Transverse colon (tissue), 4 donors: ENCODE results near the gene RABGAP1L. TPM values are rescaled to one million over a fixed set of nuclear protein-coding genes. Genes with fewer than 3 reads are reported as not detected.
A peak's percentile ranks its signal among the peaks of the same experiment; 100 is the strongest.

Source experiments
- DNase-seq: peaks from one replicate; pipeline ENCODE4 v3.0.0-alpha.2; 2019
- H3K27ac ChIP-seq, 4 donors: fragments of 200-600 bp; sonication (generic); 2 replicates each; pipeline ENCODE4 v1.5.1; 2016 to 2018; ENCODE audit warnings: inconsistent platforms in 4 of 4
- H3K27me3 ChIP-seq: fragments of 200-600 bp; sonication (generic); 2 replicates; pipeline ENCODE4 v1.5.1; 2017; ENCODE audit warnings: inconsistent platforms
- H3K36me3 ChIP-seq, 4 donors: fragments of 200-600 bp; sonication (generic); 2 replicates each; pipeline ENCODE4 v1.5.1; 2017 to 2019; ENCODE audit warnings: inconsistent platforms in 4 of 4
- H3K4me1 ChIP-seq, 4 donors: fragments of 200-600 bp; sonication (generic); 2 replicates each; pipeline ENCODE4 v1.5.1; 2017 to 2020; ENCODE audit warnings: inconsistent platforms in 4 of 4
- H3K4me3 ChIP-seq, 4 donors: fragments of 200-600 bp; sonication (generic); 1 replicate in 1 of 4; 2 replicates in 3 of 4; pipeline versions ENCODE4 v1.5.1 to v1.6.1; 2017 to 2019; ENCODE audit warnings: inconsistent platforms in 4 of 4
- H3K9me3 ChIP-seq, 2 donors: fragments of 200-600 bp; sonication (generic); 2 replicates each; pipeline ENCODE4 v1.5.1; 2017 to 2019; ENCODE audit warnings: inconsistent platforms in 2 of 2
- EP300 ChIP-seq: sonication (generic); formaldehyde crosslinking; IDR thresholded peaks from one replicate; pipeline ENCODE4 v1.6.1; 2017; ENCODE audit warnings: antibody characterized with exemption, low read depth
- POLR2A ChIP-seq: fragments of 450-650 bp; IDR thresholded peaks from one replicate; pipeline ENCODE4 v1.6.1; 2016; ENCODE audit warnings: antibody characterized with exemption, mild to moderate bottlenecking, moderate library complexity
- POLR2AphosphoS5 ChIP-seq, 3 donors: sonication (generic); formaldehyde crosslinking; IDR thresholded peaks; one replicate each; pipeline ENCODE4 v1.6.1; 2016; ENCODE audit warnings: antibody characterized with exemption in 3 of 3
- WGBS, 2 donors: methylation state at CpG; one replicate each; pipeline ENCODE4 v1.1.5; 2018; ENCODE audit warnings: low coverage in 1 of 2; 5-methylcytosine and 5-hydroxymethylcytosine counted together
- in situ Hi-C, 4 donors: fragments of 200-750 bp; cut with MboI; loops; one replicate each; pipeline versions ENCODE4 v1.15.0 to v1.15.1; 2017; ENCODE audit warnings: low sequenced_read_pairs in 3 of 4, low pct_ligation_motif_present in 1 of 4, low pct_unique_long_range_greater_than_20kb in 1 of 4
- intact Hi-C: fragments of 100-400 bp; cut with DNase I; formaldehyde crosslinking; loops from one replicate; pipeline ENCODE4 v1.15.1; 2023; ENCODE audit warnings: low total_unique reads
- total RNA-seq, 4 donors: library from RNA; depleted of rRNA; stranded (reverse); fragments of >200 nt; gene quantifications; one replicate each; pipeline ENCODE4 v1.1.0, GENCODE V29; 2016
- TF ChIP-seq, protein P1 (sequence below), 5 experiments: fragments of 200-600 bp in 3 of 5; fragments of 450-650 bp in 2 of 5; sonication (generic) in 3 of 5; IDR thresholded peaks; 1 replicate in 2 of 5; 2 replicates in 3 of 5; pipeline ENCODE4 v1.5.1; 2016 to 2017; ENCODE audit warnings: antibody characterized with exemption in 5 of 5, inconsistent platforms in 3 of 5, mild to moderate bottlenecking in 2 of 5, moderate library complexity in 1 of 5

Gene RABGAP1L
- total RNA-seq, 4 donors from 2014 or later = 68.9 to 127 (median 99.9) TPM

GRCh38 chr1:174157157-174157806, 2.0 kb upstream of the RABGAP1L start:
- H3K27ac ChIP-seq = no peak overlapping the region
- no peaks in the 10 kb centered on the region for H3K27me3 ChIP-seq
- 68 to 76% methylated on average over 2 to 3 of the region's 3 CpGs for WGBS, 2 donors
- intact Hi-C loops (no loop called here), in situ Hi-C loops (no loop called here)
- peaks cover 13 to 22% (median 13%) of the 10 kb centered on the region in 4 donors for H3K4me1 ChIP-seq
- TF ChIP-seq POLR2AphosphoS5 (IDR thresholded peaks at IDR 0.05) (no peak), POLR2A (no peak), EP300 (no peak)
- TF ChIP-seq, protein P1, sequence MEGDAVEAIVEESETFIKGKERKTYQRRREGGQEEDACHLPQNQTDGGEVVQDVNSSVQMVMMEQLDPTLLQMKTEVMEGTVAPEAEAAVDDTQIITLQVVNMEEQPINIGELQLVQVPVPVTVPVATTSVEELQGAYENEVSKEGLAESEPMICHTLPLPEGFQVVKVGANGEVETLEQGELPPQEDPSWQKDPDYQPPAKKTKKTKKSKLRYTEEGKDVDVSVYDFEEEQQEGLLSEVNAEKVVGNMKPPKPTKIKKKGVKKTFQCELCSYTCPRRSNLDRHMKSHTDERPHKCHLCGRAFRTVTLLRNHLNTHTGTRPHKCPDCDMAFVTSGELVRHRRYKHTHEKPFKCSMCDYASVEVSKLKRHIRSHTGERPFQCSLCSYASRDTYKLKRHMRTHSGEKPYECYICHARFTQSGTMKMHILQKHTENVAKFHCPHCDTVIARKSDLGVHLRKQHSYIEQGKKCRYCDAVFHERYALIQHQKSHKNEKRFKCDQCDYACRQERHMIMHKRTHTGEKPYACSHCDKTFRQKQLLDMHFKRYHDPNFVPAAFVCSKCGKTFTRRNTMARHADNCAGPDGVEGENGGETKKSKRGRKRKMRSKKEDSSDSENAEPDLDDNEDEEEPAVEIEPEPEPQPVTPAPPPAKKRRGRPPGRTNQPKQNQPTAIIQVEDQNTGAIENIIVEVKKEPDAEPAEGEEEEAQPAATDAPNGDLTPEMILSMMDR (IDR thresholded peaks at IDR 0.05) = no peak
- no peak for DNase-seq
- no peak overlapping the region for H3K4me3 ChIP-seq
- no peaks in the 10 kb centered on the region for H3K36me3 ChIP-seq
- H3K9me3 ChIP-seq = no peaks in the 10 kb centered on the region

GRCh38 chr1:174158767-174159251, 511 bp upstream of the RABGAP1L start:
- Histone ChIP-seq H3K27ac (peak overlapping the region; percentile 91 to 96 (median 93)), H3K36me3 (no peaks in the 10 kb centered on the region), H3K9me3 (no peaks in the 10 kb centered on the region), H3K27me3 (no peaks in the 10 kb centered on the region), H3K4me3 (peak overlapping the region; percentile 40 to 86 (median 78)), H3K4me1 (peaks cover 8 to 17% (median 11%) of the 10 kb centered on the region in 4 donors)
- TF ChIP-seq POLR2A (no peak), POLR2AphosphoS5 (IDR thresholded peaks at IDR 0.05) (no peak), EP300 (no peak)
- TF ChIP-seq, protein P1 (IDR thresholded peaks at IDR 0.05) = no peak
- in situ Hi-C loops (no loop called here), intact Hi-C loops (no loop called here)
- 0% methylated on average over 3 to 23 of the region's 23 CpGs for WGBS, 2 donors
- DNase-seq = no peak

GRCh38 chr1:174160109-174160473, 771 bp downstream of the RABGAP1L start:
- Histone ChIP-seq H3K27ac (peak overlapping the region; percentile 91 to 96 (median 93)), H3K4me1 (peaks cover 8 to 25% (median 14%) of the 10 kb centered on the region in 4 donors), H3K9me3 (no peaks in the 10 kb centered on the region), H3K4me3 (peak overlapping the region; percentile 76 to 86 (median 79)), H3K36me3 (no peaks in the 10 kb centered on the region), H3K27me3 (no peaks in the 10 kb centered on the region)
- in situ Hi-C loops (no loop called here), intact Hi-C loops (no loop called here)
- DNase-seq = peak; percentile 80
- TF ChIP-seq POLR2A (no peak), POLR2AphosphoS5 (IDR thresholded peaks at IDR 0.05) (peak in 2 of 3 donors; percentile 51 to 67)
- WGBS, 2 donors = 0% methylated on average over 14 of the region's 14 CpGs; no CpG with 5 or more reads in 1 of the 2 donors

DNA sequence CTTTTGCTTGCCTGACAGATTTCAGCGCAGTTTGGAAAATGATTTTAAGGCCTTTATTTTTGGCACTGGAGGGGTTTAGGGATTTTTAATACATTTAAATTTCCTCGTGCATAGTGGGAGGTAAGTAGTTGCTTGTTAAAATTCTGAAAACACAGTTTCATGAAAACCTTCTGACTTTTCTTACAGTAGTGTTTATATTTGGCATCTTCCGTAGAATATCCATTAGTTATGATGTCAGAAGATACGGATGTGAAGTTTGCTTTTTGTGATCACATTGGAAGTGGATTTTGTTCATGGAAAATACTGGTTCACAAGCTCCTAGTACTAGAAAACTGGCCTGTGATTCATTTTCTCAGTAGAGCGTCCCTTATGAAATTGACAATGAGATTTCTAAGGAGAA, 1.3 kb downstream of the RABGAP1L start:
- no peak for DNase-seq
- WGBS, 2 donors = 60 to 81% methylated on average over 5 of the region's 5 CpGs
- Histone ChIP-seq H3K27me3 (no peaks in the 10 kb centered on the region), H3K9me3 (no peaks in the 10 kb centered on the region), H3K27ac (peak overlapping the region; percentile 91 to 96 (median 93)), H3K4me3 (peak overlapping the region; percentile 76 to 86 (median 79)), H3K4me1 (peaks cover 8 to 30% (median 16%) of the 10 kb centered on the region in 4 donors), H3K36me3 (no peaks in the 10 kb centered on the region)
- in situ Hi-C loops (no loop called here), intact Hi-C loops (no loop called here)
- TF ChIP-seq, protein P1 (IDR thresholded peaks at IDR 0.05) = no peak

GRCh38 chr1:174161813-174162212, 2.5 kb downstream of the RABGAP1L start:
- 75 to 94% methylated on average over 5 to 6 of the region's 6 CpGs for WGBS, 2 donors
- Histone ChIP-seq H3K4me3 (no peak overlapping the region), H3K4me1 (peaks cover 8 to 37% (median 16%) of the 10 kb centered on the region in 4 donors), H3K27me3 (no peaks in the 10 kb centered on the region), H3K27ac (no peak overlapping the region), H3K9me3 (no peaks in the 10 kb centered on the region), H3K36me3 (no peaks in the 10 kb centered on the region)
- no peak for DNase-seq
- TF ChIP-seq, protein P1 (IDR thresholded peaks at IDR 0.05) = no peak
- TF ChIP-seq EP300 (no peak), POLR2A (no peak), POLR2AphosphoS5 (IDR thresholded peaks at IDR 0.05) (no peak)
- intact Hi-C loops = no loop called here
- in situ Hi-C loops = no loop called here
